Ovary (tissue), 3 donors: ENCODE data around the gene ARNT2.

Source experiments
- CTCF ChIP-seq, 3 donors: fragments of 450-650 bp in 2 of 3; fragments of 200-600 bp in 1 of 3; IDR thresholded peaks; one replicate each; pipeline versions ENCODE4 v1.5.1 to v1.8.0; 2016 to 2022; ENCODE audit warnings: antibody characterized with exemption in 3 of 3, mild to moderate bottlenecking in 1 of 3
- EP300 ChIP-seq: sonication (generic); formaldehyde crosslinking; IDR thresholded peaks from one replicate; pipeline ENCODE4 v1.6.1; 2017; ENCODE audit warnings: antibody characterized with exemption
- POLR2A ChIP-seq: fragments of 450-650 bp; IDR thresholded peaks from one replicate; pipeline ENCODE4 v1.6.1; 2017; ENCODE audit warnings: antibody characterized with exemption, mild to moderate bottlenecking, moderate library complexity
- donor health status: DM: no; HTN: no; CAD: no.

- TF ChIP-seq CTCF (IDR thresholded peaks at IDR 0.05) (no peak), POLR2A (no peak), EP300 (no peak)
These were observed 36.5 kb upstream of the ARNT2 start for GRCh38 chr15:80367661-80368060.
